H9 (cell line): Measurements from ENCODE around the gene HYAL2. TPM values are rescaled to one million over a fixed set of nuclear protein-coding genes. Genes with fewer than 3 reads are reported as not detected.

ENCODE experiments used
- DNase-seq: peaks from one replicate; pipeline ENCODE4 v3.0.0-alpha.2; 2017
- H2AFZ ChIP-seq: one replicate; pipeline ENCODE4 v1.6.1; 2013; ENCODE audit warnings: mild to moderate bottlenecking, low read length, control low read depth, moderate library complexity
- H2AK5ac ChIP-seq: 2 replicates; pipeline ENCODE4 v1.6.1; 2013; ENCODE audit warnings: low read length, control low read depth, mixed read lengths; ENCODE audit not compliant: insufficient read length
- H2BK120ac ChIP-seq: one replicate; pipeline ENCODE4 v1.6.1; 2013; ENCODE audit warnings: low read depth, mild to moderate bottlenecking, low read length, control low read depth, inconsistent platforms; ENCODE audit not compliant: poor library complexity, severe bottlenecking
- H2BK12ac ChIP-seq: 2 replicates; pipeline ENCODE4 v1.6.1; 2013; ENCODE audit warnings: low read length, control low read depth, mixed read lengths, low read depth; ENCODE audit not compliant: insufficient read length
- H2BK15ac ChIP-seq: 2 replicates; pipeline ENCODE4 v1.6.1; 2013; ENCODE audit warnings: low read depth, low read length, control low read depth
- H2BK20ac ChIP-seq: one replicate; pipeline ENCODE4 v1.6.1; 2013; ENCODE audit warnings: low read depth, mild to moderate bottlenecking, low read length, control low read depth, inconsistent platforms; ENCODE audit not compliant: poor library complexity, severe bottlenecking
- H2BK5ac ChIP-seq: 2 replicates; pipeline ENCODE4 v1.6.1; 2013; ENCODE audit warnings: low read length, control low read depth, mixed read lengths; ENCODE audit not compliant: insufficient read length
- H3K14ac ChIP-seq: 2 replicates; pipeline ENCODE4 v1.6.1; 2013; ENCODE audit warnings: low read length, control low read depth; ENCODE audit not compliant: insufficient read depth
- H3K18ac ChIP-seq: 2 replicates; pipeline ENCODE4 v1.6.1; 2013; ENCODE audit warnings: low read depth, mild to moderate bottlenecking, mixed read lengths, low read length, control low read depth; ENCODE audit not compliant: insufficient read length
- H3K23ac ChIP-seq: 2 replicates; pipeline ENCODE4 v1.6.1; 2013; ENCODE audit warnings: low read length, control low read depth, mixed read lengths, low read depth; ENCODE audit not compliant: insufficient read length
- H3K23me2 ChIP-seq: 2 replicates; pipeline ENCODE4 v1.6.1; 2013; ENCODE audit warnings: low read depth, mild to moderate bottlenecking, mixed read lengths, low read length, control low read depth; ENCODE audit not compliant: insufficient read length, poor library complexity, severe bottlenecking
- H3K27ac ChIP-seq: 2 replicates; pipeline ENCODE4 v1.5.1; 2013; ENCODE audit warnings: low read length, control low read depth, mixed read lengths, low read depth; ENCODE audit not compliant: insufficient read length
- H3K27me3 ChIP-seq: 2 replicates; pipeline ENCODE4 v1.6.1; 2013; ENCODE audit warnings: low read length, control low read depth, inconsistent platforms; ENCODE audit not compliant: insufficient read depth
- H3K4ac ChIP-seq: 2 replicates; pipeline ENCODE4 v1.6.1; 2013; ENCODE audit warnings: low read depth, mild to moderate bottlenecking, control low read depth, inconsistent platforms, low read length, moderate library complexity
- H3K4me1 ChIP-seq: 2 replicates; pipeline ENCODE4 v1.6.1; 2013; ENCODE audit warnings: low read length, control low read depth, inconsistent platforms; ENCODE audit not compliant: insufficient read depth
- H3K4me2 ChIP-seq: 2 replicates; pipeline ENCODE4 v1.6.1; 2013; ENCODE audit warnings: low read length, control low read depth, mixed read lengths; ENCODE audit not compliant: insufficient read length, insufficient read depth
- H3K56ac ChIP-seq: 2 replicates; pipeline ENCODE4 v1.6.1; 2013; ENCODE audit warnings: low read depth, mild to moderate bottlenecking, mixed read lengths, low read length, control low read depth; ENCODE audit not compliant: insufficient read length
- H3K79me1 ChIP-seq: 2 replicates; pipeline ENCODE4 v1.6.1; 2013; ENCODE audit warnings: low read depth, mild to moderate bottlenecking, moderate library complexity, low read length, control low read depth, inconsistent platforms; ENCODE audit not compliant: insufficient read depth, poor library complexity, severe bottlenecking
- H3K79me2 ChIP-seq: 2 replicates; pipeline ENCODE4 v1.6.1; 2013; ENCODE audit warnings: low read length, control low read depth, inconsistent platforms; ENCODE audit not compliant: insufficient read depth
- H3K9ac ChIP-seq: 2 replicates; pipeline ENCODE4 v1.6.1; 2013; ENCODE audit warnings: low read length, control low read depth, mixed read lengths; ENCODE audit not compliant: insufficient read length; ENCODE audit errors: extremely low read depth
- H3K9me3 ChIP-seq: one replicate; pipeline ENCODE4 v1.6.1; 2013; ENCODE audit warnings: low read depth, low read length, inconsistent platforms; ENCODE audit not compliant: control insufficient read depth
- H3T11ph ChIP-seq: one replicate; pipeline ENCODE4 v1.6.1; 2013; ENCODE audit warnings: mild to moderate bottlenecking, low read length, control low read depth, inconsistent platforms
- H4K20me1 ChIP-seq: one replicate; pipeline ENCODE4 v1.6.1; 2013; ENCODE audit not compliant: control insufficient read depth, insufficient read length, insufficient read depth
- H4K5ac ChIP-seq: 2 replicates; pipeline ENCODE4 v1.6.1; 2013; ENCODE audit warnings: low read depth, mild to moderate bottlenecking, mixed read lengths, low read length, control low read depth; ENCODE audit not compliant: insufficient read length
- H4K8ac ChIP-seq: replicated peaks from 2 replicates; pipeline ENCODE4 v1.6.1; 2013; ENCODE audit warnings: low read length, control low read depth, mixed read lengths, low read depth; ENCODE audit not compliant: insufficient read length
- H4K91ac ChIP-seq: 2 replicates; pipeline ENCODE4 v1.6.1; 2013; ENCODE audit warnings: low read depth, mild to moderate bottlenecking, moderate library complexity, mixed read lengths, low read length, control low read depth; ENCODE audit not compliant: insufficient read length
- H3K27ac Mint-ChIP-seq, 3 experiments: 2 replicates in 2 of 3; 3 replicates in 1 of 3; pipeline ENCODE4 v1.8.0; 2020 to 2021; ENCODE audit warnings: mixed read lengths in 3 of 3, mild to moderate bottlenecking in 1 of 3, moderate library complexity in 1 of 3
- H3K27me3 Mint-ChIP-seq: 2 replicates; pipeline ENCODE4 v1.8.0; 2021; ENCODE audit warnings: low read depth, mild to moderate bottlenecking, moderate library complexity, mixed read lengths
- H3K36me3 Mint-ChIP-seq, 3 experiments: 2 replicates in 2 of 3; 3 replicates in 1 of 3; pipeline ENCODE4 v1.8.0; 2020 to 2021; ENCODE audit warnings: low read depth in 3 of 3, mixed read lengths in 3 of 3; ENCODE audit not compliant: insufficient read depth in 1 of 3
- H3K4me1 Mint-ChIP-seq, 2 experiments: 2 replicates each; pipeline ENCODE4 v1.8.0; 2020; ENCODE audit warnings: mixed read lengths in 2 of 2
- H3K4me3 Mint-ChIP-seq, 2 experiments: 2 replicates in 1 of 2; 3 replicates in 1 of 2; pipeline ENCODE4 v1.8.0; 2020 to 2021; ENCODE audit warnings: mild to moderate bottlenecking in 2 of 2, mixed read lengths in 2 of 2, moderate library complexity in 1 of 2
- H3K9me3 Mint-ChIP-seq, 2 experiments: 2 replicates in 1 of 2; 3 replicates in 1 of 2; pipeline ENCODE4 v1.8.0; 2020; ENCODE audit warnings: mild to moderate bottlenecking in 2 of 2, mixed read lengths in 2 of 2, moderate library complexity in 1 of 2
- CTCF ChIP-seq: fragments of 200-600 bp; sonication (generic); conservative IDR thresholded peaks from 3 replicates; pipeline ENCODE4 v1.8.0; 2021; ENCODE audit warnings: antibody characterized with exemption, mild to moderate bottlenecking
- WGBS: extraction: QIAGEN DNeasy Blood & Tissue Kit; methylation state at CpG from one replicate; pipeline ENCODE4 v1.1.7; 2013; ENCODE audit warnings: missing lambda C conversion rate, low lambda C conversion rate, mixed read lengths; ENCODE audit not compliant: insufficient read length; ENCODE audit errors: extremely low coverage; 5-methylcytosine and 5-hydroxymethylcytosine counted together
- total RNA-seq: library from RNA; stranded (reverse); gene quantifications from 2 replicates; pipeline ENCODE4 v1.2.1, GENCODE V29; 2021

HYAL2 gene
- total RNA-seq, 1 experiment from 2014 or later = 51.9 TPM

- no CpG with 5 or more reads among the region's 16 CpGs for WGBS
- H2AFZ ChIP-seq = no peak overlapping the region
- no peak overlapping the region for H3K56ac ChIP-seq
- no peak overlapping the region for H3K4me2 ChIP-seq
- H3K9me3 Mint-ChIP-seq = no peaks in the 10 kb centered on the region
- no peak overlapping the region for H3T11ph ChIP-seq
- H4K20me1 ChIP-seq = no peaks in the 10 kb centered on the region
- H3K9ac ChIP-seq = no peak overlapping the region
- H3K14ac ChIP-seq = no peak overlapping the region
- no peaks in the 10 kb centered on the region for H3K79me1 ChIP-seq
- peaks cover 40 to 55% (median 47%) of the 10 kb centered on the region in 3 experiments for H3K36me3 Mint-ChIP-seq
- H2BK15ac ChIP-seq = no peak overlapping the region
- peaks cover 15% of the 10 kb centered on the region for H3K23me2 ChIP-seq
- H2BK20ac ChIP-seq = no peak overlapping the region
- H3K23ac ChIP-seq = no peak overlapping the region
- peaks cover 6% of the 10 kb centered on the region; the same call in 1 of the 2 replicates for H3K4me1 ChIP-seq
- H3K27me3 Mint-ChIP-seq = no peaks in the 10 kb centered on the region
- TF ChIP-seq CTCF = no peak
- H3K4me3 Mint-ChIP-seq = peak overlapping the region; percentile 85 to 97
- no peak overlapping the region for H4K91ac ChIP-seq
- H4K5ac ChIP-seq = no peak overlapping the region
- H3K4ac ChIP-seq = no peak overlapping the region
- H2BK12ac ChIP-seq = no peak overlapping the region
- H2BK120ac ChIP-seq = no peak overlapping the region
- H3K27me3 ChIP-seq = no peaks in the 10 kb centered on the region
- peaks cover 5% of the 10 kb centered on the region; the same call in 1 of the 2 replicates for H3K79me2 ChIP-seq
- H4K8ac ChIP-seq = no peak overlapping the region
- no peak overlapping the region for H2AK5ac ChIP-seq
- no peak overlapping the region for H2BK5ac ChIP-seq
- no peak overlapping the region for H3K27ac ChIP-seq
- DNase-seq = no peak
- no peak overlapping the region for H3K18ac ChIP-seq
- H3K27ac Mint-ChIP-seq = no peak overlapping the region
- no peaks in the 10 kb centered on the region for H3K9me3 ChIP-seq
- H3K4me1 Mint-ChIP-seq = peaks cover 22 to 36% of the 10 kb centered on the region in 2 experiments
Measured at GRCh38 chr3:50319181-50319893, 3.2 kb downstream of the HYAL2 start.
